GM21390 (cell line): ENCODE data around the gene LPCAT1.
A peak's percentile ranks its signal among the peaks of the same experiment; 100 is the strongest.
"Not testable (repeated sequence)": the region's sequence is repeated elsewhere in the genome, so short reads cannot be mapped to it uniquely, and the experiment has no call there.

Source experiments
- ATAC-seq: cut with Tn5 transposase; IDR thresholded peaks from one replicate; pipeline ENCODE4 v1.9.1; 2021; ENCODE audit not compliant: unreplicated experiment

The LPCAT1 gene

GRCh38 chr5:1523480-1523792, 324 bp downstream of the LPCAT1 start:
- peak; percentile 25 for ATAC-seq

DNA sequence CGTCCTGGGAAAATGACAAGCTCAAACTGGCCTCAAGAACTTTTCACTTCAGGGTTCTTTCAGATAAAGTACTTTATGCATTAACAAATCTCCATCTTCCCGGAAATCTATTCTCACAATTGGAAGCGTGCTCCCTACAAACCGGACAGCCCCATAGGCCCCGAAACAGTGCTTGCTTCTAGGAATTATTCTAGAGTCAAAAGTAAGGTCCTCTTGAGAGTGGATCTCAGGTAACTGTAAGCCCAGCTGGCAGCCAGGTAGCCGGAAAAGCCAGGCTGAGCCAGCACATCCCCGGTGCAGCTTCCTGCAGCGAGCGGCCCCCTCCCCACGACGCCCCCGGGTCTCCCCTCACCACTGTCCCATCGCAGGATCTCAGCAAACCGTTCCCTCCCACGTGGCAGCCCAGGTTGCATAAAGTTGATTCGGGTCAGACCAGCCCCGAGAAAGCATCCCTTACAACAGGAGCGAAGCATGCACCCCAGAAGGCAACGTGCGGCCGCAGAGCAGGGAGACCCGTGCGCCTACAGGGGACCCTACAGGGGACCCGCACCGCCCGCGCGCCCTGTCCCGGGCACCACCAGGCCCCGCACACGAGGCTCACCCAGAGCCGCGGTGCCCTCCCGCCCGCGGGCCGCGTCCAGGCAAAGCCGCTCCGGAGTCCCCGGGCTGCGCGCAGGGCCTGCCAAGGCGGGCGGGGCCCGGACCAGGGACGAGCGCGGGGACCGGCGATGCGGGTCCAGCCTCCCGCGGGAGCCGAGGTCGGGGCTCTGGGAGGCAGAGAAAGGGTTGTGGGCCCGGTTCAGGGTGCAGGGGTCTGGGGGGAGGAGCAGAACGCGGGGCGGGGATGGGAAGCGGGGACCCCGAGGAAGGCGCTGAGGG, 920 bp downstream of the LPCAT1 start:
- ATAC-seq: peak; percentile 6

GRCh38 chr5:1521671-1522600, 1.8 kb downstream of the LPCAT1 start:
- no peak for ATAC-seq

DNA sequence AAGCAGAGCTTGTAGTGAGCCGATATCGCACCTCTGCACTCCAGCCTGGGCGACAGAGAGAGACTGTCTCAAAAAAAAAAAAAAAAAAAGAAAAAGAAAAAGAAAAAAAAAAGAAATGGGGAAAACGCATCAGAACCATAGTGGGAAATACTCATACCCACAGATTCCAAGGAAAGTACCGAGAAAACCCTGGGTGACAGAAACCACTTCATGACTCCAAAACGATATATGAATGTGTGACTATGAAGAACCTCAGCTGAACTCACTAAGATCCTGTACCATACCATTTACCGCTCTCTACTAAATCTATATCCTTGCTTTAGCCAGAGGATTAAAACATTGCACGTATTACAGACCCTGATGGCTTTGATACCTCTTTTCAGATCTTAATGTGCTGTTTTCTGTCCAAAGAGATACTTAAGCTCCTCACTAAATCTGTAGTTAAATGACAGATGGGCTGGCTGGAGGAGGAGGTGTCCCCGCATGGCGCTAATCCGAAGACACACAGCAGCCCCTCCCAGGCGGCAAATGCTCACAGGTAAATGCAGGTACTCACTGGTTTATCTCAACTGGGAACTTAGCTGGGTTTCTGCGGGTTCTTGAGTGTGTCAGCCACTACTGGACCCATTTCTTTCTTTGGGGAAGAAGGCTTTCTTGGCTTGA, 2.8 kb downstream of the LPCAT1 start:
- no peak for ATAC-seq

- ATAC-seq: no peak
Measured at GRCh38 chr5:1519631-1520210, 4.0 kb downstream of the LPCAT1 start.

DNA sequence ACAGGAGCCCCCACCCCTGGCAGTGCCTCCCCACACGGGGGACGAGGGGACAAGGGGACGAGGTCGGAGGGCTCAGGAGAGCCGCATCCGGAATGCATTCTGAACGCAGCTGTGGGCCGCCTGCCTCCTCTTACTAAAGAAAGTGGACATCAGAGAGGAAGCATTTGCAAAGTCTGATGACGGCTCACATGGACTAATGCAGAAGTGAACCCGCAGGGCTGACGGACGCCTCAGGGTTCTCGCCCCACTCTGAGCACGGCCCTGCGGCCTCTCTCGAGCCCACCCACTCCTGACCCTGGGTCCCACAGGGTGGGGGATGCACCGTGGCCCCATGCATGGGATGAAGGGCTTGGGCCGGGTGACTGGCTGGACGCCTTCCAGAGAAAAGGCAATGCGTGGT, 5.9 kb downstream of the LPCAT1 start:
- no peak for ATAC-seq

GRCh38 chr5:1516615-1517601, 6.9 kb downstream of the LPCAT1 start:
- ATAC-seq: no peak

- ATAC-seq: no peak
Measured at GRCh38 chr5:1515921-1516571, 7.7 kb downstream of the LPCAT1 start.

DNA sequence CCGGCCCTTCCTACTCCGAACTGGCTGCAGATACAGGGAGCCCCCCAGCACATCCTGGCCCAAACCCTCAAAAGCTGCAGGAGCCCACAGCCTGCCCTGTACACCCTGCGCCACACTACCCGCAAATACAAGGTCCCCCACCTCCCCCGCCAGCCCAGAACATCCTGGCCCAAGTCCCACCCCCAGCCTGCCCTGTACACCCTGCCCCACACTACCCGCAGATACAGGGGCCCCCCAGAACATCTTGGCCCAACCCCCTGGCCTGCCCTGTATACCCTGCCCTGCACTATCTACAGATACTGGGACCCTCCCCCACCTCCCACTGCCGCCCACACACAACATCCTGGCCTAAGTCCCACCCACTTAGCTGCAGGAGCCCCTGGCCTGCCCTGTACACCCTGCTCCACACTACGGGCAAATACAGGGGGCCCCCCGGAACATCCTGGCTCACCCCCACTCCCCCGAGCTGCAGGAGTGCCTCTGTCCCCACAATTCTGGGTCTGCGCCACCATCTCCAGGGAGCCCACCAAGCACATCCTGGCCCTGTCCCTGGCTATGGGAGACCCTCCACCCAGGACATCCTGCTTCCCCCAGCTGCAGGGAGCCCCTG, 8.3 kb downstream of the LPCAT1 start:
- ATAC-seq: no peak

DNA sequence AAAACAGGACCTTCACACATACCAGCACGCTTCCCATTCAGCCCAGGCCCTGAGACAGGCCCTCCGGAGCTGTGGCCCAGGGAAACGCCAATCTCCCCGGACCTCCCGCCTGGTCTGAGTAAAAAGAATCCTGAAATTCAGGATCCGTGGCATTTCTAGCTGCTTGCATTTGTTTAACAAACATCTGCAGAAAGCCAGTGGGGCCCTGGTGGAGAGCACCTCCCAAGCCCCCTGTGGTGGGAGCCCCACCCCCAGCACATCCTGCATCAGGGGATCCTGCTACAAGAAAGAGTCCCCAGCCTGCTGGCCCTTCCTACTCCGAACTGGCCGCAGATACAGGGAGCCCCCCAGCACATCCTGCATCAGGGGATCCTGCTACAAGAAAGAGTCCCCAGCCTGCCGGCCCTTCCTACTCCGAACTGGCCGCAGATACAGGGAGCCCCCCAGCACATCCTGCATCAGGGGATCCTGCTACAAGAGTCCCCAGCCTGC, 8.9 kb downstream of the LPCAT1 start:
- not testable (repeated sequence) for ATAC-seq

GRCh38 chr5:1514027-1514818, 9.5 kb downstream of the LPCAT1 start:
- no peak for ATAC-seq

DNA sequence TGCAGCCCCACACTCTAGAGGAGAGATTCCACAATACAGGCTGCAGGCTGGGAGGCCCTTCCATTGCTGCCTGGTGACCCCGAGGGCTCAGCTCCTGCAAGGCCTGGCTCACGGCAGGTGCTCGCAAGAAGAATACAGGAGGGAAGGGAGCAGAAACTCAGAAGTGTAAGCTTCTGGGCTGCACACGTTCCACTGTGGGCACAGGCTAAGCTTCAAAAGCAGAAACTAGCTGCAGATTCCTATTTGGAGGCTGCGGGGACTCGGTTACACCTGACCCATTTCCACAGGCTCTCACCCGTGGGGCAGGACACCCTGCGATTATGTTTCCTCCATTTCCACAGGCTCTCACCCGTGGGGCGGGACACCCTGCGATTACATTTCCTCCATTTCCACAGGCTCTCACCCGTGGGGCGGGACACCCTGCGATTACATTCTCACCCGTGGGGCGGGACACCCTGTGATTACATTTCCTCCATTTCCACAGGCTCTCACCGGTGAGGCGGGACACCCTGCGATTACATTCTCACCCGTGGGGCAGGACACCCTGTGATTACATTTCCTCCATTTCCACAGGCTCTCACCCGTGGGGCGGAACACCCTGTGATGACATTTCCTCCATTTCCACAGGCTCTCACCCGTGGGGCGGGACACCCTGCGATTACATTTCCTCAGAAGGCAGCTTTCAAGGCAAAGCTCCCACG, 10.3 kb downstream of the LPCAT1 start:
- ATAC-seq: no peak

DNA sequence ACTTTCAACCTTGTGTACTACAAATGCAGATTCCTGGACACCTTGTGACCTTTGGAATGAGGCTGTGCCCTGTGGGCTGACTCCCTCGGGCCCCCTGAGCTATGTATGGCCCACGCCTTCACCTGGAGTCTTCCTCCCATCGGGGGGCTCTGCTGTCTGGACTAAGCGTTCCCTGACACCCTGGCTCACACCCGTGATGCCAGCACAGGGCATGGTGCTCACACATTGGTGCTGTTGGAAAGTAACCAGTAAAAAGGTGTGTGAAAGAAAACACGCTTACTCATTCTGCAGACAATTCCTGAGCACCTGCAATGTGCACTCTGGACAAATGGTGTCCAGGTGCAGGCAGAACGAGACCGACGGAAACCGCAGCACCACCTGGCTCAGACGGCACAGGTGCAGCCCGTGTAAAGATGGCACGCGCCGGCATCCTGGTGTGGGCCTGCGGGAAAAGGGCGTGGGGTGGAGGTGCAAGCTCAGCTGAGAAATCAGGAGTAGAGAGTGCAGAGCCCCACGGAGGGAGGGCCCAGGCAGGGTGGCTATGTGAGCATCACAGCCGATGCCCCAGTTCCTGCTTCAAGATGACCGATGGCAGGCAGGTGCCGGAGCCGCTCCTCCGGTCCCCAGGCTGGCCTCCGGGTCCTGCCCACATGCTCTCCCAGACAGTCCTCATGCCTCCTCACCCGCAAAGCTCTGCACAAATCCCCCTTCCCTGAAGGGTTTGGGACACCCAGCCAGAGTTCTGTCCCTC, 11.0 kb downstream of the LPCAT1 start:
- ATAC-seq: no peak

DNA sequence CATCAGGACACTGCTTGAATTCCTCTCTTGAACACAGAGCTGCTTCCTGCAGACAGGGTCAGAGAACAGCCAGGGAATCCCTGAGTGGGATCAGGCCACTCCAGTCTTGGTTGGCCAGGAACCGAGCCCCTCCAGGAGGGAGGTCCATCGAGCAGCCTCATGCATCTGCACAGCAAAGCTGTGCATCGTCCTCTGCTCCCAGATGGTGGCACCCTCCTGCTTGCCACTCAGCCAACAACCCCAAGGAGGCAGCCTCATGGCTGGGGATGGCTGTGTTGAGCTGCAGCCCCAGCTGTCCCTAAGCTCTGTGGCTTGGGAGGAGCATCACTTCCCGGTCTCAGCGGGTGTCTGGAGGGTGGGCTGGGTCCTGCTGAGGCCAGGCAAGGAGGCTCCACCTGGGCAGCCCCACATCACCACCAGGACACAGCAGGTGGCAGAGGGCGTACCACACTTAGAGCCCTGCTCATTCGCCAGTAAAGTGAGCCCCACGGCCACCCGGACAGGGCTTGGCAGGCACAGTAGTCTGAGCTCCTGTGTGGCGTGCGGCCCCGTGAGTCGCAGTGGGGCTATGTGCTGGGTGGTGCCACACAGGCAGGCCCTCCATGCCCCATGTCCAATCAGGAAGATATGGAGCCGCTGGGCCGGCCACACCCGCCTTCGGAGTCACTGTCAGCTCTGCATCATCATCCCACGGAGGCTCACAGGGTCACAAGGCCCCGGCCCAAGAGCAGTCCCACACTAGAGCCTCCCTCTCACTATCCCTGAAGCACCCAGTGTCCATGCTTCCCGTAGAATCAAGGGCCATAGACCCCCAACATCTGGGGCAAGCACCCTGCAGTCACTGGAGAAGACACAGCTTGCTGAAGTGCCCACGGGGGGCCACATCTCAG, 11.9 kb downstream of the LPCAT1 start:
- ATAC-seq: no peak

- ATAC-seq: no peak
Measured at GRCh38 chr5:1511048-1511447, 12.7 kb downstream of the LPCAT1 start.

DNA sequence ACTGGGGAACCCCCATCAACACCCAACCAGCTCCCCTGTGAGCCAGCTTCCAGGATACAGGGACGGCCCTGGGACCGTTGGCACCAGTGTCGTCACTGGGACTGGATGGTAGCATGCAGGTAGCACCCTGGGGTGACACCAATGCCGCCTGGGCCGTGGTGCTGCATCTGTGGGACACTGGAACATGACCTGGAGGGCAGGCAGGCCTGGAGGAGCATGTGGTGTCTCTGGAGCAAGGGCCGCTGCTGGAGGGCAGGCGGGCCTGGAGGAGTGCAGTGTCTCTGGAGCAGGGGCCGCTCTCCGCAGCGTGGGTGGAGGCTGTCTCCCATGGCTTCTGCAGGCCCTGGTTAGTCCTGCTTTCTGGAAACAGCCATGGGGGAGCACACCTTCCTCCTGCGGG, 13.1 kb downstream of the LPCAT1 start:
- no peak for ATAC-seq
